ENCODE measurements around the gene EML1. TPM values are rescaled to one million over a fixed set of nuclear protein-coding genes. Genes with fewer than 3 reads are reported as not detected.

Gene EML1
- total RNA-seq, 6 experiments from 2014 or later, result 3.3 to 6.8 (median 4.5) TPM

- H3K4me3 ChIP-seq, result no peak overlapping the region
- ATAC-seq (no peak), DNase-seq (peak in 1 of 3 donors; percentile 33)
- no peak overlapping the region for H3K27ac ChIP-seq
- intact Hi-C loops (cut with DNase I), result no loop called here
- no peaks in the 10 kb centered on the region for H3K36me3 ChIP-seq
- 75% methylated on average over 12 of the region's 13 CpGs for WGBS (ENCODE audit: insufficient coverage, low coverage, low lambda C conversion rate, missing lambda C conversion rate)
- H3K27me3 ChIP-seq, result no peaks in the 10 kb centered on the region
- TF ChIP-seq CTCF (IDR thresholded peaks at IDR 0.05) (no peak), POLR2A (IDR thresholded peaks at IDR 0.05) (no peak)
- H3K9me3 ChIP-seq, result no peaks in the 10 kb centered on the region
- peaks cover 0 to 4% (median 0%) of the 10 kb centered on the region in 4 donors for H3K4me1 ChIP-seq
Measured at GRCh38 chr14:99749142-99749541, 44.1 kb upstream of the EML1 start.

- Histone ChIP-seq H3K4me1 (peaks cover 0 to 4% (median 0%) of the 10 kb centered on the region in 4 donors), H3K36me3 (no peaks in the 10 kb centered on the region), H3K4me3 (no peak overlapping the region), H3K27ac (no peak overlapping the region), H3K9me3 (no peaks in the 10 kb centered on the region), H3K27me3 (no peaks in the 10 kb centered on the region)
- DNase-seq, result peak in 1 of 3 donors; percentile 53
- 36% methylated on average over 5 of the region's 23 CpGs for WGBS (ENCODE audit: insufficient coverage, low coverage, low lambda C conversion rate, missing lambda C conversion rate)
- intact Hi-C loops (cut with DNase I), result no loop called here
- ATAC-seq, result no peak
- no peak for TF ChIP-seq POLR2A (IDR thresholded peaks at IDR 0.05)
- TF ChIP-seq CTCF (IDR thresholded peaks at IDR 0.05), result no peak
Measured at GRCh38 chr14:99749763-99750715, 43.2 kb upstream of the EML1 start.

GRCh38 chr14:99750746-99751450 lies 42.3 kb upstream of the EML1 start:
- H3K4me1 ChIP-seq, result peaks cover 0 to 8% (median under 1%) of the 10 kb centered on the region in 4 donors
- H3K27ac ChIP-seq, result no peak overlapping the region
- WGBS (ENCODE audit: insufficient coverage, low coverage, low lambda C conversion rate, missing lambda C conversion rate), result 59% methylated on average over 8 of the region's 11 CpGs

More at GRCh38 chr14:99750746-99751450, 42.3 kb upstream of the EML1 start:
- TF ChIP-seq POLR2A (IDR thresholded peaks at IDR 0.05) (no peak), CTCF (IDR thresholded peaks at IDR 0.05) (no peak)
- ATAC-seq (no peak), DNase-seq (peak in 2 of 3 donors; percentile 5 to 37)
- H3K27me3 ChIP-seq, result no peaks in the 10 kb centered on the region
- no peaks in the 10 kb centered on the region for H3K9me3 ChIP-seq
- no peak overlapping the region for H3K4me3 ChIP-seq
- no peaks in the 10 kb centered on the region for H3K36me3 ChIP-seq
- intact Hi-C loops (cut with DNase I), result no loop called here

All from right lobe of liver (tissue), 6 donors.